ENCODE results near the gene KCNIP3.
"Not testable (repeated sequence)": the region's sequence is repeated elsewhere in the genome, so short reads cannot be mapped to it uniquely, and the experiment has no call there.

The KCNIP3 gene

GRCh38 chr2:95349568-95350322, 52.6 kb downstream of the KCNIP3 start:
- DNase-seq = no peak

- DNase-seq = no peak
These were observed 53.2 kb downstream of the KCNIP3 start for GRCh38 chr2:95350368-95350767.

- DNase-seq = no peak
These were observed 53.8 kb downstream of the KCNIP3 start for GRCh38 chr2:95350774-95351597.

- DNase-seq = no peak
These were observed 54.4 kb downstream of the KCNIP3 start for GRCh38 chr2:95351598-95351915.

- DNase-seq = no peak
These were observed 55.3 kb downstream of the KCNIP3 start for GRCh38 chr2:95352310-95353054.

GRCh38 chr2:95353055-95353575, 56.0 kb downstream of the KCNIP3 start:
- no peak for DNase-seq

GRCh38 chr2:95353613-95354468, 56.7 kb downstream of the KCNIP3 start:
- no peak for DNase-seq

GRCh38 chr2:95354469-95354901, 57.3 kb downstream of the KCNIP3 start:
- no peak for DNase-seq

GRCh38 chr2:95354925-95355324, 57.8 kb downstream of the KCNIP3 start:
- DNase-seq = no peak

- DNase-seq = not testable (repeated sequence)
These were observed 58.3 kb downstream of the KCNIP3 start for GRCh38 chr2:95355486-95355885.

GRCh38 chr2:95356821-95357700, 59.9 kb downstream of the KCNIP3 start:
- no peak for DNase-seq

- no peak for DNase-seq
These were observed 60.7 kb downstream of the KCNIP3 start for GRCh38 chr2:95357717-95358280.

- no peak for DNase-seq
These were observed 61.9 kb downstream of the KCNIP3 start for GRCh38 chr2:95359031-95359430.

- no peak for DNase-seq
These were observed 62.4 kb downstream of the KCNIP3 start for GRCh38 chr2:95359501-95359930.

GRCh38 chr2:95361216-95361980, 64.3 kb downstream of the KCNIP3 start:
- no peak for DNase-seq

- DNase-seq = no peak
These were observed 65.3 kb downstream of the KCNIP3 start for GRCh38 chr2:95362486-95362885.

GRCh38 chr2:95366514-95366913, 69.4 kb downstream of the KCNIP3 start:
- no peak for DNase-seq

GRCh38 chr2:95372216-95372829, 75.2 kb downstream of the KCNIP3 start:
- DNase-seq = no peak

GRCh38 chr2:95372845-95373244, 75.7 kb downstream of the KCNIP3 start:
- no peak for DNase-seq

GRCh38 chr2:95374029-95374428, 76.9 kb downstream of the KCNIP3 start:
- DNase-seq = no peak
